ENCODE measurements around the gene CLIP4.

Gene CLIP4

GRCh38 chr2:29224693-29225551 is 109.7 kb downstream of the CLIP4 start:
- DNase-seq = no peak

DNA sequence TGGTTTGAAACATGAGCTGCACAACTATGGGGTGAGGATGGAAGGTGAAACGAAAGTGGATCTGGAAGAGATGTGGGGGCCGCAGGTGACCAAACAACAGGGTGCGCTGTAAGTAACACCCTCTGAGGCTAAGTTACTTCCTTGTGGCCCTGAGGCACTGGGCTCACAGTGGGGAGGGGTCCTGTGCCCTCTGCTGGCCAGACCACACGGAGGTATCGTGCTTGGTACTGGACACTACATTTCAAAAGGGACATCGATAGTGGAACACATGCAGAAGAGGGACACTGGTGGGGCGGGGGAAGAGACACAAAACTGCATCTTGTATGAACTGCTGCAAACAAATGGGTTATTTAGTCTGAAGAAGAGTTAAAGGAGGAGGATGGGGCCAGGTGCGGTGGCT is 110.6 kb downstream of the CLIP4 start:
- no peak for DNase-seq

DNA sequence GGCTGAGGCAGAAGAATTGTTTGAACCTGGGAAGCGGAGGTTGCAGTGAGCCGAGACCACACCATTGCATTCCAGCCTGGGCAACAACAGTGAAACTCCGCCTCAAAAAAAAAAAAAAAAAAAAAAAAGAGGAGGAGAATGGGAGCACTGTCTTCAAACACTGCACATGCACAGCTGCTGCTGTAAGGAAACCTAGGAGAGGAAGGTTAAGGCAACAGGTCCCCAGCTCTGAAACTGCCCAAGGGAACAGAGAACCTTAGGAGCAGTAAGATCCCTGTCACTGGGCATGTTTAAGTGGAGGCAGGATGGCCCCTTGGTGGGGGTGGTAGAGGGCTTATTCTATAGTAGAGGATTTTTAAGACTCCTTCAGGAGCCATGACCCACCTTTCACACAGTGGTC is 111.2 kb downstream of the CLIP4 start:
- no peak for DNase-seq

DNA sequence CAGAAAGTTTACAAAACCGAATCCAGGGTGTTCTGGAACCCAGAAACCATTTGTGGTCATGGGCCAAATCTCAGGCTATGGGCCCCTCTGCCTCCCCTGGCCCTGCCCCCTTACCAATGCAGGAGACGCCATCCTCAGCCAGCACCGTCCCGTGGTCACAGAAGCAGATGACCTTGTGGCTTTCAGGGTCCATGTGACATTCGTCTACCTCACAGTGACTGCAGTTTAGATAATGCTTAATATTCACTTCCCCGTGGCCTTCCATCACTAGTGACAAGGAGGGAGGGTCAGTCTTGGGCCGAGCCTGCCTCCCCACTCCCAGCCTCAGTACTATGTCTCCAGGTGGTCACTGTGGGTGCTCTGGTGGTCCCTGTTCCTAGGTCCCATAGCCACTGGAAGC is 111.6 kb downstream of the CLIP4 start:
- no peak for DNase-seq

- no peak for DNase-seq
Measured at GRCh38 chr2:29227935-29228675, 112.9 kb downstream of the CLIP4 start.

GRCh38 chr2:29228947-29229346 is 113.7 kb downstream of the CLIP4 start:
- DNase-seq = no peak

GRCh38 chr2:29229640-29230039 is 114.4 kb downstream of the CLIP4 start:
- no peak for DNase-seq

DNA sequence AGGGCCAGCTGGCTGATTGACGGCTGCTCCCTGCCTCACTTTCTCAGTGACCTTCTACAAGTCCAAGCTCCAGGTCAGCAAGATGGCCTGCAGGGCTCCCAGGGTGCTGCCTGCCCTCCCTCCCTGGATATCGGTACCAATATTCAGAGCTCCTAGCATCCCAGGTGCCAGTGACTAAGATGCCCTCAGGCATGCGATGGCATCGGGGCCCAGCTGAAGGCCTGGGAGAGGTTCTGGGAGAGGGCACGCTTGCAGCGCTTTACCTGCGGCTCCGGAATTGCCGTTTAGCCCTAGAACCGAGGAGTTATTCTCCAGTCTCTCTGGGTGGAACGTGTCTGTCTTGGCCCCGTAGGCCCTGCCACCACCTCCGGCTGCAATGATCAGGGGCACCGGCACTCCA is 116.8 kb downstream of the CLIP4 start:
- DNase-seq = no peak

GRCh38 chr2:29233428-29233827 is 118.2 kb downstream of the CLIP4 start:
- no peak for DNase-seq

GRCh38 chr2:29235411-29235810 is 120.2 kb downstream of the CLIP4 start:
- no peak for DNase-seq

- no peak for DNase-seq
Measured at GRCh38 chr2:29236074-29236473, 120.9 kb downstream of the CLIP4 start.

- DNase-seq = peak in 1 of 2 donors; percentile 16
Measured at GRCh38 chr2:29238497-29238896, 123.3 kb downstream of the CLIP4 start.
